Measurements from ENCODE around the gene PPP1CA.
A peak's percentile ranks its signal among the peaks of the same experiment; 100 is the strongest.

PPP1CA gene

GRCh38 chr11:67398661-67399563 is 2.7 kb downstream of the PPP1CA start:
- no peaks in the 10 kb centered on the region for H3K27me3 Mint-ChIP-seq
- no peaks in the 10 kb centered on the region for H3K9me3 Mint-ChIP-seq
- H3K4me1 Mint-ChIP-seq (ENCODE audit: low read depth in 2 of 2), result peaks cover 32 to 35% of the 10 kb centered on the region in 2 donors
- peaks cover 62% of the 10 kb centered on the region for H3K36me3 Mint-ChIP-seq (ENCODE audit: insufficient read depth)
- H3K4me3 Mint-ChIP-seq, result peak overlapping the region in 1 of 2 donors; percentile 99
- DNase-seq (no peak), ATAC-seq (replicated peaks) (no peak)
- H3K27ac Mint-ChIP-seq, result peak overlapping the region in 1 of 2 donors; percentile 88

GRCh38 chr11:67397986-67398660 is 3.5 kb downstream of the PPP1CA start:
- Mint-ChIP-seq H3K27me3 (no peaks in the 10 kb centered on the region), H3K27ac (peak overlapping the region; percentile 86 to 90), H3K4me3 (peak overlapping the region; percentile 45), H3K4me1 (ENCODE audit: low read depth in 2 of 2) (peaks cover 28 to 34% of the 10 kb centered on the region in 2 donors), H3K36me3 (ENCODE audit: insufficient read depth) (peaks cover 56% of the 10 kb centered on the region), H3K9me3 (no peaks in the 10 kb centered on the region)
- DNase-seq, result no peak
- no peak for ATAC-seq (replicated peaks)

GRCh38 chr11:67397536-67397935 is 4.1 kb downstream of the PPP1CA start:
- H3K4me1 Mint-ChIP-seq (ENCODE audit: low read depth in 2 of 2), result peaks cover 32 to 36% of the 10 kb centered on the region in 2 donors
- H3K27me3 Mint-ChIP-seq, result no peaks in the 10 kb centered on the region
- ATAC-seq (replicated peaks) (no peak), DNase-seq (no peak)
- H3K36me3 Mint-ChIP-seq (ENCODE audit: insufficient read depth), result peaks cover 56% of the 10 kb centered on the region
- peak overlapping the region; percentile 86 to 90 for H3K27ac Mint-ChIP-seq
- no peaks in the 10 kb centered on the region for H3K9me3 Mint-ChIP-seq
- peak overlapping the region; percentile 45 for H3K4me3 Mint-ChIP-seq

GRCh38 chr11:67396587-67397389 is 4.9 kb downstream of the PPP1CA start:
- peaks cover 36 to 40% of the 10 kb centered on the region in 2 donors for H3K4me1 Mint-ChIP-seq (ENCODE audit: low read depth in 2 of 2)
- H3K9me3 Mint-ChIP-seq, result no peaks in the 10 kb centered on the region
- H3K36me3 Mint-ChIP-seq (ENCODE audit: insufficient read depth), result peaks cover 55% of the 10 kb centered on the region
- DNase-seq (no peak), ATAC-seq (replicated peaks) (no peak)
- H3K27ac Mint-ChIP-seq, result peak overlapping the region; percentile 86 to 90
- peak overlapping the region; percentile 34 to 40 for H3K4me3 Mint-ChIP-seq
- no peaks in the 10 kb centered on the region for H3K27me3 Mint-ChIP-seq

GRCh38 chr11:67396259-67396581 is 5.4 kb downstream of the PPP1CA start:
- Mint-ChIP-seq H3K4me3 (no peak overlapping the region), H3K27ac (peak overlapping the region; percentile 86 to 90), H3K4me1 (ENCODE audit: low read depth in 2 of 2) (peaks cover 38 to 42% of the 10 kb centered on the region in 2 donors), H3K27me3 (no peaks in the 10 kb centered on the region), H3K36me3 (ENCODE audit: insufficient read depth) (peaks cover 59% of the 10 kb centered on the region), H3K9me3 (no peaks in the 10 kb centered on the region)
- no peak for DNase-seq
- ATAC-seq (replicated peaks), result no peak

GRCh38 chr11:67395555-67396258 is 6.0 kb downstream of the PPP1CA start:
- peaks cover 56% of the 10 kb centered on the region for H3K36me3 Mint-ChIP-seq (ENCODE audit: insufficient read depth)
- H3K4me3 Mint-ChIP-seq, result no peak overlapping the region
- H3K27ac Mint-ChIP-seq, result peak overlapping the region; percentile 86 to 90
- DNase-seq (no peak), ATAC-seq (replicated peaks) (no peak)
- H3K4me1 Mint-ChIP-seq (ENCODE audit: low read depth in 2 of 2), result peaks cover 43% of the 10 kb centered on the region in 2 donors
- H3K27me3 Mint-ChIP-seq, result no peaks in the 10 kb centered on the region
- no peaks in the 10 kb centered on the region for H3K9me3 Mint-ChIP-seq

GRCh38 chr11:67393990-67394389 is 7.7 kb downstream of the PPP1CA start:
- Mint-ChIP-seq H3K27me3 (no peaks in the 10 kb centered on the region), H3K4me3 (peak overlapping the region; percentile 65 to 87), H3K9me3 (no peaks in the 10 kb centered on the region), H3K36me3 (ENCODE audit: insufficient read depth) (peaks cover 44% of the 10 kb centered on the region), H3K27ac (peak overlapping the region in 1 of 2 donors; percentile 38), H3K4me1 (ENCODE audit: low read depth in 2 of 2) (peaks cover 42 to 47% of the 10 kb centered on the region in 2 donors)
- ATAC-seq (replicated peaks), result no peak
- no peak for DNase-seq

- ATAC-seq (replicated peaks) (no peak), DNase-seq (no peak)
- Mint-ChIP-seq H3K27ac (peak overlapping the region in 1 of 2 donors; percentile 38), H3K27me3 (no peaks in the 10 kb centered on the region), H3K36me3 (ENCODE audit: insufficient read depth) (peaks cover 42% of the 10 kb centered on the region), H3K4me3 (peak overlapping the region; percentile 65 to 87), H3K9me3 (no peaks in the 10 kb centered on the region), H3K4me1 (ENCODE audit: low read depth in 2 of 2) (peaks cover 42 to 48% of the 10 kb centered on the region in 2 donors)
Measured at GRCh38 chr11:67393437-67393836, 8.2 kb downstream of the PPP1CA start.

- Mint-ChIP-seq H3K36me3 (ENCODE audit: insufficient read depth) (peaks cover 37% of the 10 kb centered on the region), H3K27me3 (no peaks in the 10 kb centered on the region), H3K27ac (peak overlapping the region; percentile 86 to 90), H3K4me1 (ENCODE audit: low read depth in 2 of 2) (peaks cover 34 to 37% of the 10 kb centered on the region in 2 donors), H3K9me3 (no peaks in the 10 kb centered on the region), H3K4me3 (peak overlapping the region; percentile 82 to 87)
- ATAC-seq (replicated peaks), result no peak
- DNase-seq, result no peak
Measured at GRCh38 chr11:67392183-67392715, 9.4 kb downstream of the PPP1CA start.

GRCh38 chr11:67391304-67392182 is 10.1 kb downstream of the PPP1CA start, which contains the start of gene RAD9A:
TSS of gene RAD9A (plus strand) at chr11:67391986. CDS start at chr11:67392045, 59 bp downstream.
- Mint-ChIP-seq H3K27me3 (no peaks in the 10 kb centered on the region), H3K4me1 (ENCODE audit: low read depth in 2 of 2) (peaks cover 29 to 31% of the 10 kb centered on the region in 2 donors), H3K27ac (peak within 1 kb of the TSS; percentile 86 to 90), H3K36me3 (ENCODE audit: insufficient read depth) (peaks cover 32% of the 10 kb centered on the region), H3K4me3 (peak within 1 kb of the TSS; percentile 82 to 87), H3K9me3 (no peaks in the 10 kb centered on the region)
- DNase-seq (peak; percentile 83 to 88 (median 86)), ATAC-seq (replicated peaks) (peak; percentile 85)

GRCh38 chr11:67390947-67391303 is 10.7 kb downstream of the PPP1CA start:
- peaks cover 30% of the 10 kb centered on the region for H3K36me3 Mint-ChIP-seq (ENCODE audit: insufficient read depth)
- DNase-seq, result no peak
- no peaks in the 10 kb centered on the region for H3K9me3 Mint-ChIP-seq
- H3K4me1 Mint-ChIP-seq (ENCODE audit: low read depth in 2 of 2), result peaks cover 25 to 31% of the 10 kb centered on the region in 2 donors
- no peaks in the 10 kb centered on the region for H3K27me3 Mint-ChIP-seq
- ATAC-seq (replicated peaks), result no peak
- H3K27ac Mint-ChIP-seq, result peak overlapping the region; percentile 86 to 90
- H3K4me3 Mint-ChIP-seq, result peak overlapping the region; percentile 82 to 87

- Mint-ChIP-seq H3K36me3 (ENCODE audit: insufficient read depth) (peaks cover 23% of the 10 kb centered on the region), H3K27me3 (peaks cover 0 to 7% of the 10 kb centered on the region in 2 donors)
- DNase-seq, result peak; percentile 37 to 59 (median 53)
Measured at GRCh38 chr11:67389477-67389876, 12.2 kb downstream of the PPP1CA start.

More at GRCh38 chr11:67389477-67389876, 12.2 kb downstream of the PPP1CA start:
- no peaks in the 10 kb centered on the region for H3K9me3 Mint-ChIP-seq
- peak overlapping the region; percentile 71 to 75 for H3K4me3 Mint-ChIP-seq
- peaks cover 25 to 31% of the 10 kb centered on the region in 2 donors for H3K4me1 Mint-ChIP-seq (ENCODE audit: low read depth in 2 of 2)
- ATAC-seq (replicated peaks), result peak; percentile 35
- H3K27ac Mint-ChIP-seq, result peak overlapping the region; percentile 79 to 90

All from effector memory CD8-positive, alpha-beta T cell (primary cell).